Progenitor cell of endocrine pancreas (in vitro differentiated cells): ENCODE measurements around the gene PKM. TPM values are rescaled to one million over a fixed set of nuclear protein-coding genes. Genes with fewer than 3 reads are reported as not detected.

Experiments
- DNase-seq: peaks from one replicate; pipeline ENCODE4 v3.0.0; 2021; ENCODE audit warnings: low spot score; ENCODE audit not compliant: unreplicated experiment
- H3K27ac Mint-ChIP-seq: 2 replicates; pipeline ENCODE4 v1.8.0; 2021; ENCODE audit warnings: mild to moderate bottlenecking, moderate library complexity, mixed read lengths
- H3K27me3 Mint-ChIP-seq: 2 replicates; pipeline ENCODE4 v1.8.0; 2021; ENCODE audit warnings: mixed read lengths
- H3K36me3 Mint-ChIP-seq: 2 replicates; pipeline ENCODE4 v1.8.0; 2022; ENCODE audit warnings: mixed read lengths; ENCODE audit not compliant: insufficient read depth
- H3K4me1 Mint-ChIP-seq: 2 replicates; pipeline ENCODE4 v1.8.0; 2021; ENCODE audit warnings: low read depth, mixed read lengths
- H3K4me3 Mint-ChIP-seq: 2 replicates; pipeline ENCODE4 v1.8.0; 2021; ENCODE audit warnings: low read depth, mild to moderate bottlenecking, moderate library complexity, mixed read lengths
- H3K9me3 Mint-ChIP-seq: 2 replicates; pipeline ENCODE4 v1.8.0; 2021; ENCODE audit warnings: low read depth, mixed read lengths
- CTCF ChIP-seq: fragments of 200-600 bp; sonication (generic); IDR thresholded peaks from one replicate; pipeline ENCODE4 v1.5.0; 2021; ENCODE audit warnings: antibody characterized with exemption, mild to moderate bottlenecking; ENCODE audit not compliant: unreplicated experiment
- total RNA-seq: library from RNA; stranded (reverse); gene quantifications from 2 replicates; pipeline ENCODE4 v1.2.1, GENCODE V29; 2021

Gene PKM
- total RNA-seq, 1 donor from 2014 or later, result 525 TPM

DNA sequence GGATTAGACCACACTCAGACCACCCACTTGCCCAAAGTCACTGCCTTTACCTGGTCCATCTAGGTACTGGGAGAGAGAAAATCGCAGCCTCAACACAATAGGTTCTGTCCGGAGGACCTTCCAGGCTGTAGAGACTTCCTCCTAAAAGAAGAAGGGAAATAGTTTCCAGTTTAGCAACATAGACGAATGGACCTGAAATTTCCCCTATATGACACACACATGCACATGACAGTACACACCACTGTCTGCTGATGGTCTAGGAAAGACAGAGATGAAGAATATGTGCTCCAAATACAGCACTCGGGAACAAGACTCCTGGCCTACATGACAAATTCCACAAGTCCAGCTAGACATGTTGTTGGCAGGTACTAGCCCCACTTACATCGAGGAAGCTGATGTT, 34.0 kb upstream of the PKM start:
- no peaks in the 10 kb centered on the region for H3K9me3 Mint-ChIP-seq
- H3K27ac Mint-ChIP-seq, result no peak overlapping the region
- no peak for DNase-seq
- no peaks in the 10 kb centered on the region for H3K4me1 Mint-ChIP-seq
- peaks cover 31% of the 10 kb centered on the region for H3K36me3 Mint-ChIP-seq
- no peak overlapping the region for H3K4me3 Mint-ChIP-seq
- H3K27me3 Mint-ChIP-seq, result no peaks in the 10 kb centered on the region
- TF ChIP-seq CTCF, result no peak

- peaks cover 31% of the 10 kb centered on the region for H3K36me3 Mint-ChIP-seq
- DNase-seq, result no peak
- no peaks in the 10 kb centered on the region for H3K4me1 Mint-ChIP-seq
- H3K27ac Mint-ChIP-seq, result no peak overlapping the region
- no peaks in the 10 kb centered on the region for H3K27me3 Mint-ChIP-seq
- no peak overlapping the region for H3K4me3 Mint-ChIP-seq
- H3K9me3 Mint-ChIP-seq, result no peaks in the 10 kb centered on the region
- no peak for TF ChIP-seq CTCF
These were observed 21.8 kb upstream of the PKM start for GRCh38 chr15:72252663-72253299.

- Mint-ChIP-seq H3K4me3 (no peak overlapping the region), H3K4me1 (no peaks in the 10 kb centered on the region), H3K27ac (no peak overlapping the region), H3K9me3 (no peaks in the 10 kb centered on the region), H3K36me3 (peaks cover 31% of the 10 kb centered on the region), H3K27me3 (no peaks in the 10 kb centered on the region)
- DNase-seq, result no peak
- no peak for TF ChIP-seq CTCF
These were observed 18.3 kb upstream of the PKM start for GRCh38 chr15:72249142-72249810.

- no peak for TF ChIP-seq CTCF
- DNase-seq, result no peak
- H3K9me3 Mint-ChIP-seq, result no peaks in the 10 kb centered on the region
- no peak overlapping the region for H3K4me3 Mint-ChIP-seq
- H3K27ac Mint-ChIP-seq, result no peak overlapping the region
- no peaks in the 10 kb centered on the region for H3K4me1 Mint-ChIP-seq
- peaks cover 27% of the 10 kb centered on the region for H3K36me3 Mint-ChIP-seq
- no peaks in the 10 kb centered on the region for H3K27me3 Mint-ChIP-seq
These were observed 17.5 kb upstream of the PKM start for GRCh38 chr15:72248514-72248913.

DNA sequence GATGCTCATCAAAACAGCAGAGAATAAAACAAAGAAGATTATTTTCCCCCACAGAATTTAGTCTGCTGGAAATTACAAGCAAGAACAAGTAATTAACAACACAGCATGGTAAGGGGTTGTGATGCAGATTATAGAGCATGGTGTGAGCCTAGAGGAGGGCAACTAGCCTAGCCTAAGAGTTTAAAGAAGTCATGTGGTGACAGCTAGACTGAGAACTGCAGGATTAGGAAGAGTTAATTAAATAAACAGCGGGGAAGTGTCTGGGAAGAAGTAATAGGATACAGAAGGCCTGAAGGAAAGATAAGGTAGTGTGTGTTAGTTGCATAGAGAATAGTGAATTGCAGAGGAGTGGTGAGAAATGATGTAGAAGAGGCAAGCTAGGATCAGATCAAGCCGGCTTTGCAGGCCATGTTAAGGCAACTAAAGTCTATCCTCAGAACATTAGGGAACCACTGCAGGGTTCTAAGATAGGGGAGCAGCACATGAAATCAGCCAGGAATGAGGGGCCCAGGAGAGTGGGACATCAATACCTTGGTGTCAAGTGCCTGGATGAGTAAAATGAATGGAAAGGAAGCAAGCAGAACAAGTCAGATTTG, 11.9 kb upstream of the PKM start:
- Mint-ChIP-seq H3K36me3 (peaks cover 34% of the 10 kb centered on the region), H3K4me3 (no peak overlapping the region), H3K27me3 (no peaks in the 10 kb centered on the region), H3K9me3 (no peaks in the 10 kb centered on the region), H3K27ac (no peak overlapping the region), H3K4me1 (no peaks in the 10 kb centered on the region)
- no peak for DNase-seq
- TF ChIP-seq CTCF, result no peak
